Chondrocyte (in vitro differentiated cells): ENCODE results near the gene PYROXD2. TPM values are rescaled to one million over a fixed set of nuclear protein-coding genes. Genes with fewer than 3 reads are reported as not detected.

ENCODE experiments used
- DNase-seq: peaks from one replicate; pipeline ENCODE4 v3.0.0; 2021; ENCODE audit warnings: mixed read lengths, low spot score
- H3K27ac Mint-ChIP-seq: one replicate; pipeline ENCODE4 v1.8.0; 2021; ENCODE audit warnings: mild to moderate bottlenecking, moderate library complexity, mixed read lengths; ENCODE audit not compliant: unreplicated experiment
- H3K27me3 Mint-ChIP-seq: 2 replicates; pipeline ENCODE4 v1.8.0; 2021; ENCODE audit warnings: low read depth, mixed read lengths
- H3K36me3 Mint-ChIP-seq: 2 replicates; pipeline ENCODE4 v1.8.0; 2021; ENCODE audit warnings: low read depth, mixed read lengths
- H3K4me1 Mint-ChIP-seq: 2 replicates; pipeline ENCODE4 v1.8.0; 2021; ENCODE audit warnings: low read depth, mild to moderate bottlenecking, mixed read lengths
- H3K4me3 Mint-ChIP-seq: one replicate; pipeline ENCODE4 v1.8.0; 2021; ENCODE audit warnings: mild to moderate bottlenecking, moderate library complexity, mixed read lengths; ENCODE audit not compliant: unreplicated experiment
- H3K9me3 Mint-ChIP-seq: 2 replicates; pipeline ENCODE4 v1.8.0; 2021; ENCODE audit warnings: low read depth, mixed read lengths
- total RNA-seq: library from RNA; stranded (reverse); gene quantifications from 3 replicates; pipeline ENCODE4 v1.2.1, GENCODE V29; 2021
- TF ChIP-seq, protein P1 (sequence below): fragments of 200-600 bp; sonication (generic); IDR thresholded peaks from 2 replicates; pipeline ENCODE4 v1.5.0; 2021; ENCODE audit warnings: antibody characterized with exemption, mild to moderate bottlenecking, moderate library complexity

The PYROXD2 gene
- total RNA-seq, 1 donor from 2014 or later: 5.6 TPM

DNA sequence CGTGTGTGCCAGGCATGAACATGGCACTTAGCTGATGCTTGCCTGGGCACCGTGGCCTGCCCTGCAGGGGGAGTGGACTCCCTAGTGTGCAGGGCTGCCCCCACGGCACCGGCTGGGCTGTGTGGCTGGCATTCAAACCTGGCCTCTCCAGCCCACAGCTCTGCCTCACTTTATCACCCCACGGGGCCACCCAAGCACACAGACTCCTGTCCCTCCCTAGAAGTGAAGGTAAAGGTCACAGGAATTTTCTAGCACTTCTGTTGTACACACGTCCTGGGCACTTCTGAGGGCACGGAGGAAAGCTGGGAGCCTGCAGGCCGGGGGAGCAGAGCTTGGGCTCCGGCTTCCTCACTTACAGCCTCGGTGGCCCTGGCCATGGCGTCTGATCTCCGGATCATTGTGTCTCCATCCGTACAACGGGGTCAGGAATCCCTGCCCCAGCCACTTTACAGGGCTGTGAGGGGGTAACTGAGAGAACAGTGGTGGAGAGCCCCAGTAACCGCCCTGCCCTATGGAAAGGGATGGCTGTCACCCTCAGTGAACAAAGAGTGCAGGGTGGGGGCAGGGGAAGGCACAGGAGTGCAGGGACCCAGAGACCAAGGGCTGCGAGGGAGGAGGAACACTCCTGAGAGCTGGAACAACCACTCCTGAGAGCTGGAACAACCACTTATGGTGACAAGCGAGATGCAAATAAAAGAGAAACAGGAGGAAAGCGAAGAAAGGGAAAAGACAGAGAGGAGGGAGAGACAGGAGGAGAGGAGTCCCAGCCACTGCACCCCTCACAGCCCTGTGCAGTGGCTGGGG, 3.9 kb upstream of the PYROXD2 start:
- Mint-ChIP-seq H3K27ac (no peak overlapping the region), H3K9me3 (no peaks in the 10 kb centered on the region), H3K4me3 (no peak overlapping the region), H3K27me3 (no peaks in the 10 kb centered on the region), H3K36me3 (peaks cover 6% of the 10 kb centered on the region), H3K4me1 (peaks cover 21% of the 10 kb centered on the region)
- TF ChIP-seq, protein P1, sequence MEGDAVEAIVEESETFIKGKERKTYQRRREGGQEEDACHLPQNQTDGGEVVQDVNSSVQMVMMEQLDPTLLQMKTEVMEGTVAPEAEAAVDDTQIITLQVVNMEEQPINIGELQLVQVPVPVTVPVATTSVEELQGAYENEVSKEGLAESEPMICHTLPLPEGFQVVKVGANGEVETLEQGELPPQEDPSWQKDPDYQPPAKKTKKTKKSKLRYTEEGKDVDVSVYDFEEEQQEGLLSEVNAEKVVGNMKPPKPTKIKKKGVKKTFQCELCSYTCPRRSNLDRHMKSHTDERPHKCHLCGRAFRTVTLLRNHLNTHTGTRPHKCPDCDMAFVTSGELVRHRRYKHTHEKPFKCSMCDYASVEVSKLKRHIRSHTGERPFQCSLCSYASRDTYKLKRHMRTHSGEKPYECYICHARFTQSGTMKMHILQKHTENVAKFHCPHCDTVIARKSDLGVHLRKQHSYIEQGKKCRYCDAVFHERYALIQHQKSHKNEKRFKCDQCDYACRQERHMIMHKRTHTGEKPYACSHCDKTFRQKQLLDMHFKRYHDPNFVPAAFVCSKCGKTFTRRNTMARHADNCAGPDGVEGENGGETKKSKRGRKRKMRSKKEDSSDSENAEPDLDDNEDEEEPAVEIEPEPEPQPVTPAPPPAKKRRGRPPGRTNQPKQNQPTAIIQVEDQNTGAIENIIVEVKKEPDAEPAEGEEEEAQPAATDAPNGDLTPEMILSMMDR: no peak
- no peak for DNase-seq

- TF ChIP-seq, protein P1: no peak
- H3K27me3 Mint-ChIP-seq: no peaks in the 10 kb centered on the region
- no peak overlapping the region for H3K4me3 Mint-ChIP-seq
- no peak overlapping the region for H3K27ac Mint-ChIP-seq
- no peaks in the 10 kb centered on the region for H3K9me3 Mint-ChIP-seq
- H3K36me3 Mint-ChIP-seq: peaks cover 6% of the 10 kb centered on the region
- H3K4me1 Mint-ChIP-seq: peaks cover 21% of the 10 kb centered on the region
- no peak for DNase-seq
Observed at GRCh38 chr10:98417973-98418664, 3.1 kb upstream of the PYROXD2 start.

DNA sequence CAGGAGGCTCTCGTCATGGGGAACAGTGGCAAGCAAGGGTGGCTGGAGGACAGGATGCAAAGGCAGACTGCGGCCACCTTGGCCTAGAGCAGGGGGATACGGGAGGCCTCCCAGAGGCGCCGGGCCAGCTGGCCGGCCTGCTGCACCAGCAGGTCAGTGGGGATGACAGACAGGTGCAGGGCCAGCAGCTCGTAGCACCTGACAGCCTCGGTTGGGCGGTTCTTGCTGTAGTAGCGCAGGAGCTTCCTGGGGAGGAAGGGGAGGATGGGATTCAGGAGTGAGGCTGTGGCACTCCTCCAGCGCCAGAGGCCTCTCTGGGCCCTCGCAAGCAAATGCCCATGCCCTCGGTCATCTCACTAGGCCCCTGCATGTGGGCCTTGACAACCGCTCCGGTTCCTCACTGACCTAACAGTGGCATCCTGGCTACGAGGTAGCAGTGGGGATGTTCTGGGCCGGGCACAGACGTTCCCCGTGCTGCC, 2.5 kb upstream of the PYROXD2 start:
- DNase-seq: no peak

DNA sequence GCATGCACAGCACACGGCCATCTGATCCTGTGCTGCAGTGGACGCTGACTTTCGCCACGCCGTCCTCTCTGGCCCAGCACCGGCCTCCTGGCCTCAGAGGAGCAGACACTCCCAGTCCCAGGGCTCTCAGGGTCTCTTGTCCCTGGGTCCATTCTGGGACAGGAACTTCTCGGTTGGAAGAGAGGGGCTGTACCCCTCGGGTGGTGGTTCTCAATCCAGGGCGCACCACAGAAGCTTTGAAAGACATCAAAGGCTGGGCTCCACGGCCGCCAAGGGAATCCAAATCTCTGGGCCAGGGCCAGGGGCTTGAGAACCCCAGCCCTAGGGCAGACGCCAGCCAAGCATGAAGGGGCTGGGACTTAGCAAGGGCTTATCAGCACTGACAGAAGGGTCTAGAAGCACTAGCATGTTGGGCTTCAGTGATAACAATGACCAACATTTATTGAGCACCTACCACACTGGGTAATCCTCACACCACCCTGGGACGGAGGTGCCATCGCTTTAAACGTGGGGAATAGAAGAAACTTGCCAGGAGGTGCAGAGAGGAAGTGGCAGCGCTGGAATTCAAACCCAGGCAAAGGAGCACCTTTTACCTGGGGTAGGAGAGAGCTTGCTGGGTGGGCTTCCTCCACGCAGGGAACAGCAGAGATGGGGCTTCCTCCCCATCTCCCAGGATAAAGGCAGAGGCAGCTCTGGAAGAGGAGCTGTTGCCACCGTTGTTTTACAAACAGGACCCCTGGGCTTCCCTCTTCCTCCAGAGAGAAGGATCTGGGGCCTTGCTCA, 1.8 kb upstream of the PYROXD2 start:
- peaks cover 6% of the 10 kb centered on the region for H3K36me3 Mint-ChIP-seq
- H3K27me3 Mint-ChIP-seq: no peaks in the 10 kb centered on the region
- TF ChIP-seq, protein P1: no peak
- DNase-seq: no peak
- H3K4me1 Mint-ChIP-seq: peaks cover 23% of the 10 kb centered on the region
- no peak overlapping the region for H3K27ac Mint-ChIP-seq
- no peaks in the 10 kb centered on the region for H3K9me3 Mint-ChIP-seq
- no peak overlapping the region for H3K4me3 Mint-ChIP-seq

More for the DNA sequence above, 2.5 kb upstream of the PYROXD2 start:
- Mint-ChIP-seq H3K27me3 (no peaks in the 10 kb centered on the region), H3K4me3 (no peak overlapping the region), H3K9me3 (no peaks in the 10 kb centered on the region), H3K27ac (no peak overlapping the region), H3K36me3 (peaks cover 6% of the 10 kb centered on the region), H3K4me1 (peaks cover 21% of the 10 kb centered on the region)
- TF ChIP-seq, protein P1: no peak

DNA sequence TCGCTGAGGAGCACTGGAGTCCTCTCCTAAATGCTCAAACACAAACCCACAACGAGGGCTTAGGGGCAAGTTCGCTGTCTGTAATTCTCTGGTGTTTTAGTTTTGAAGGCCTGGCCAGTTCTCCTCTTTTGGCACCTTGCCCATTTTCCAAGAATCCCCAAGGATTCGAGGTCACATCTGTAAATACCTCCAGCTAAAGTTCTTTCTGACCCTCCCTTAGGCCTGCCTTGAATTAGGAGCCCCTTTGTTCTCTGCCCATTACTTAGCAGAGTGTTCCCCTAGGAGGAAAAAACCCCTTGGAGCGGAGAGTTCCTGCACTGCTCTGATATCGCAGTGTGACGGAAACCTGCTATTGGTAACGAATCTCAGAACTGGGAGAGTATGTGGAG, 743 bp upstream of the PYROXD2 start:
- Mint-ChIP-seq H3K4me1 (peaks cover 25% of the 10 kb centered on the region), H3K27ac (peak overlapping the region; percentile 37), H3K27me3 (no peaks in the 10 kb centered on the region), H3K36me3 (peaks cover 6% of the 10 kb centered on the region), H3K9me3 (no peaks in the 10 kb centered on the region), H3K4me3 (no peak overlapping the region)
- TF ChIP-seq, protein P1: no peak
- DNase-seq: no peak
